Type B pancreatic cell (in vitro differentiated cells): ENCODE results near the gene TMEFF2. TPM values are rescaled to one million over a fixed set of nuclear protein-coding genes. Genes with fewer than 3 reads are reported as not detected.

Experiments used
- DNase-seq: peaks from one replicate; pipeline ENCODE4 v3.0.0; 2021; ENCODE audit warnings: mixed read lengths; ENCODE audit not compliant: unreplicated experiment; ENCODE audit errors: extremely low spot score
- H3K27ac Mint-ChIP-seq: 2 replicates; pipeline ENCODE4 v1.8.0; 2021; ENCODE audit warnings: mild to moderate bottlenecking, mixed read lengths
- H3K27me3 Mint-ChIP-seq: 2 replicates; pipeline ENCODE4 v1.8.0; 2021; ENCODE audit warnings: mixed read lengths
- H3K36me3 Mint-ChIP-seq: 2 replicates; pipeline ENCODE4 v1.8.0; 2021; ENCODE audit warnings: mixed read lengths
- H3K4me1 Mint-ChIP-seq: one replicate; pipeline ENCODE4 v1.8.0; 2021; ENCODE audit warnings: mixed read lengths; ENCODE audit not compliant: unreplicated experiment
- H3K4me3 Mint-ChIP-seq: 2 replicates; pipeline ENCODE4 v1.8.0; 2021; ENCODE audit warnings: mild to moderate bottlenecking, mixed read lengths
- H3K9me3 Mint-ChIP-seq: 2 replicates; pipeline ENCODE4 v1.8.0; 2021; ENCODE audit warnings: mixed read lengths
- total RNA-seq: library from RNA; stranded (reverse); gene quantifications from 2 replicates; pipeline ENCODE4 v1.2.1, GENCODE V29; 2021; ENCODE audit warnings: low replicate concordance
- TF ChIP-seq, protein P1 (sequence below): fragments of 200-600 bp; sonication (generic); conservative IDR thresholded peaks from 2 replicates; pipeline ENCODE4 v1.5.0; 2021; ENCODE audit warnings: antibody characterized with exemption, mild to moderate bottlenecking

The TMEFF2 gene
- total RNA-seq, 1 donor from 2014 or later, result 10.7 TPM

DNA sequence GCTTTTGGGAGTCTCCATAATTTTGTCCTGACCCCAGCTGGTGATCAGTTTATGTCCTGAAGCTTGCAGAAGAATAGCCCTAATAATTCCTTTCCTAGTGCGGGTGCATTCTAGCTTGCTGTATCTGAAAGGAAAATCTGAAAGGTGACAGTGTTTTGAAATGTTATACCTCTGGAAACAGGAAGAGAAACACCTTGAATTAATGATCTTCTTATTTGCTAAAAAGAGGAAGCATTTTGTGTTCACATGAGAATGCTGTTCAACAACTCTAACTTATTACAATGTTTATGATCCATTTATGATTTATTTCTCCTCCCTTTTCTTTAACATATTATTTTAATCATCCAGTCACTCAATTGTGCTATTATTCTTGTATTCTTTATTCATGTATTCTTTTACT lies 280.9 kb downstream of the TMEFF2 start:
- H3K36me3 Mint-ChIP-seq, result no peaks in the 10 kb centered on the region
- TF ChIP-seq, protein P1, sequence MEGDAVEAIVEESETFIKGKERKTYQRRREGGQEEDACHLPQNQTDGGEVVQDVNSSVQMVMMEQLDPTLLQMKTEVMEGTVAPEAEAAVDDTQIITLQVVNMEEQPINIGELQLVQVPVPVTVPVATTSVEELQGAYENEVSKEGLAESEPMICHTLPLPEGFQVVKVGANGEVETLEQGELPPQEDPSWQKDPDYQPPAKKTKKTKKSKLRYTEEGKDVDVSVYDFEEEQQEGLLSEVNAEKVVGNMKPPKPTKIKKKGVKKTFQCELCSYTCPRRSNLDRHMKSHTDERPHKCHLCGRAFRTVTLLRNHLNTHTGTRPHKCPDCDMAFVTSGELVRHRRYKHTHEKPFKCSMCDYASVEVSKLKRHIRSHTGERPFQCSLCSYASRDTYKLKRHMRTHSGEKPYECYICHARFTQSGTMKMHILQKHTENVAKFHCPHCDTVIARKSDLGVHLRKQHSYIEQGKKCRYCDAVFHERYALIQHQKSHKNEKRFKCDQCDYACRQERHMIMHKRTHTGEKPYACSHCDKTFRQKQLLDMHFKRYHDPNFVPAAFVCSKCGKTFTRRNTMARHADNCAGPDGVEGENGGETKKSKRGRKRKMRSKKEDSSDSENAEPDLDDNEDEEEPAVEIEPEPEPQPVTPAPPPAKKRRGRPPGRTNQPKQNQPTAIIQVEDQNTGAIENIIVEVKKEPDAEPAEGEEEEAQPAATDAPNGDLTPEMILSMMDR, result no peak
- no peak for DNase-seq
- no peaks in the 10 kb centered on the region for H3K9me3 Mint-ChIP-seq
- H3K4me1 Mint-ChIP-seq, result peaks cover 23% of the 10 kb centered on the region
- H3K27ac Mint-ChIP-seq, result no peak overlapping the region
- H3K27me3 Mint-ChIP-seq, result no peaks in the 10 kb centered on the region
- H3K4me3 Mint-ChIP-seq, result no peak overlapping the region

GRCh38 chr2:191912764-191913163 lies 282.0 kb downstream of the TMEFF2 start:
- DNase-seq, result no peak
- Mint-ChIP-seq H3K36me3 (no peaks in the 10 kb centered on the region), H3K4me1 (peaks cover 15% of the 10 kb centered on the region), H3K4me3 (no peak overlapping the region), H3K27ac (no peak overlapping the region), H3K9me3 (no peaks in the 10 kb centered on the region), H3K27me3 (no peaks in the 10 kb centered on the region)
- TF ChIP-seq, protein P1, result no peak

GRCh38 chr2:191910518-191910917 lies 284.2 kb downstream of the TMEFF2 start:
- DNase-seq, result no peak
- H3K27ac Mint-ChIP-seq, result no peak overlapping the region
- TF ChIP-seq, protein P1, result no peak
- no peaks in the 10 kb centered on the region for H3K36me3 Mint-ChIP-seq
- no peaks in the 10 kb centered on the region for H3K9me3 Mint-ChIP-seq
- peaks cover 8% of the 10 kb centered on the region for H3K4me1 Mint-ChIP-seq
- H3K27me3 Mint-ChIP-seq, result no peaks in the 10 kb centered on the region
- no peak overlapping the region for H3K4me3 Mint-ChIP-seq

GRCh38 chr2:191908874-191909273 lies 285.9 kb downstream of the TMEFF2 start:
- Mint-ChIP-seq H3K36me3 (no peaks in the 10 kb centered on the region), H3K27ac (no peak overlapping the region), H3K27me3 (no peaks in the 10 kb centered on the region), H3K4me3 (no peak overlapping the region), H3K9me3 (no peaks in the 10 kb centered on the region), H3K4me1 (peaks cover 8% of the 10 kb centered on the region)
- TF ChIP-seq, protein P1, result no peak
- DNase-seq, result no peak

GRCh38 chr2:191907545-191907944 lies 287.2 kb downstream of the TMEFF2 start:
- H3K27ac Mint-ChIP-seq, result no peak overlapping the region

More at GRCh38 chr2:191907545-191907944, 287.2 kb downstream of the TMEFF2 start:
- Mint-ChIP-seq H3K9me3 (no peaks in the 10 kb centered on the region), H3K27me3 (no peaks in the 10 kb centered on the region), H3K36me3 (no peaks in the 10 kb centered on the region), H3K4me1 (peaks cover 8% of the 10 kb centered on the region), H3K4me3 (no peak overlapping the region)
- DNase-seq, result no peak
- TF ChIP-seq, protein P1, result no peak
